ENCODE results near the gene DIAPH3.

Gene DIAPH3

DNA sequence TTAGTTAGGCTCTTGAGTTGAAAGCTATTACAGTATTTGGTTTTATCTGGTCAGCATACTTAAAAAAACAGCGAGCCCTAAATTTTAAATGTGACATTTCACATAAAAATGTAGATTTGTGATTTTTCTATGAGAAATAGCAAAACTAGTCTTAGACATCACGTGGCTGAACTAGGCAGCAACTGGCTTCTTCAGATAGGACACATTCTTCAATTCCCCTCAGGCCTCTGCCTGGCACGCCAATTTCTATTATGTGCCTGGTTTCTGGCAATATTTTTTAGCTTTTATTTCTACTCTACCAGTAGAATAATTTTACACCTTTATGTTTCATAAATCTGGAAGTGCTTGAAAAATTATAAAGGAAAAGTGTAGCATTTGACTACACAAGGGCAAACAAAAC, 433.7 kb downstream of the DIAPH3 start:
- Histone ChIP-seq H3K27ac (ENCODE audit: low read depth, low read length) (no peak overlapping the region), H3K4me3 (ENCODE audit: low read length) (no peak overlapping the region), H3K27me3 (ENCODE audit: control insufficient read depth, insufficient read depth, low read length) (no peaks in the 10 kb centered on the region), H3K4me1 (ENCODE audit: control insufficient read depth, insufficient read depth, low read length) (no peaks in the 10 kb centered on the region), H3K36me3 (ENCODE audit: control insufficient read depth, insufficient read depth, low read length) (no peaks in the 10 kb centered on the region), H3K9ac (ENCODE audit: low read length) (no peak overlapping the region)

DNA sequence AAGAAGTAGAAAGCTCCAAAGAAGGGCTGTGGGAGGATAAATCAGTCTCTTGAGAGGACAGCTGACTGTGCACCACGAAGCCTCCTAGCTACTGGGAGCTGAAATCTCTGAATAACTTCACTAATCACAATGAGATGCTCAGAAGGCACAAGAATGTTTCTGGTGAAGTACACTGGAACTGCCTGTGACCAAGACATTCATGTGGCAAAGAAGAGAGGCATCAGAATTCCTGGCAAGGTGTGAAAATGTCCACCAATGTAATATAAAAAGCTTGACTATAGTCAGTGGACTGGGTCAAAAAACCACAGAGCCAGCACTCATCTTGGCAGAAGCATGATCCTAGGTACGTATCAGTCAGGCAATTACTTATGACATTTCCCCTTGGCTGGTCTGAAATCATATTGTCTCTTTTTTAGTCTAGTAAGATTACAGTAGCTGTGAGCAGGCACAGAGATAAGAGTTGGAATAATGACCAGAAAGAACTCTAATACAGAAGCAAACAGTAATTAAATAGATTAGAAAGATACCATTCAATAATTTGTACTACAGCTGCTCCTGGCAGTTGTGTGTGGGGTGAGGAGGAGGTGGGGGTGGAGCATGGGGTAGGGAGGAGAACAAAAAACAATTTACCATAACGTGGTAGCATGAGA, 434.7 kb downstream of the DIAPH3 start:
- Histone ChIP-seq H3K27me3 (ENCODE audit: control insufficient read depth, insufficient read depth, low read length) (no peaks in the 10 kb centered on the region), H3K9ac (ENCODE audit: low read length) (no peak overlapping the region), H3K4me3 (ENCODE audit: low read length) (no peak overlapping the region), H3K4me1 (ENCODE audit: control insufficient read depth, insufficient read depth, low read length) (no peaks in the 10 kb centered on the region), H3K36me3 (ENCODE audit: control insufficient read depth, insufficient read depth, low read length) (no peaks in the 10 kb centered on the region), H3K27ac (ENCODE audit: low read depth, low read length) (no peak overlapping the region)

DNA sequence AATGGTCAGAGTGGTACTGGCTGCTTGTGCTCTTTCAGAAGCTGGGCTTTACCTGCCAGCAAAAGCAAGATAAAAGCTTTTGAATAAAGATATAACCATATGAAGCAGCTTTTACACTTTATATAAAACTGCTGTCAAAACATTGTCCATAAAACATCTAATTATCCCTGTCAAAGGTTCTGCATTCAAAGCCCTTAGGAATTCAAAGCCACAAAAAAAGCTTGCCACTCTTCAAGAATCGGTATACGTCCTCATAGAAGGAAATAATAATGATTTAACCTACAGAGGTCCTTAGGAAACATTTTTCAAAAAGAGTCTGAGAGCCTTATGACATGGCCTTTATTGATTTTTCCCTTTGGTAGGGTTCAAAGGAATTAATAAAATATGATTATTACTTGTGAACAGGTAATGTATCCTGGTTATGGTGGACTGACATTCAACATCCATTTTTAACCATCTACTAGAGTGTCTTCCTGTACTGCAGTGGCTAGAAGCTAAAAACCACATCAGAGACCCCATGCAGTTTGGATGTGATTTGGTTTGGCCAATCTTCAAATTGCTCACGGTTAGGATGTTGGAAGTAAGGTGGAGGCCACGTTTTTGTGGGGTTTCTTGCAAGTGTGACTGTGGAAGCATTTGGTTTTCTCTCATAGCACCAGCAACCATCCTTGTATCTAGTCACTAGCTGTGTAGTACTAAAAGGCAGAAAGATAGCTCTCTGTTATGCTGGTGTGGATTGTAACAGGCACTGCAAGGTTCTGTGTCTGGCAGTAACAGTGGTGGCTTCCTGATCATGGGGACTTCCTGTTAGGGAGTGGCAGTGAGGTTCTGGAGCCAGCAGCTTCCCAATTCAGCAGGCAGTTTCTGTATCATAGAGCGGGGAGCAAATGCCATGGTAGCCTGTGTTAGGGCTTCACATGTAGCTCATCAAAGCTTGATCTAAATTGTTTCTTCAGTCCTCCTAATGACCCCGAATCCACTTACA, 441.5 kb downstream of the DIAPH3 start:
- H3K36me3 ChIP-seq (ENCODE audit: control insufficient read depth, insufficient read depth, low read length): no peaks in the 10 kb centered on the region
- no peak overlapping the region for H3K27ac ChIP-seq (ENCODE audit: low read depth, low read length)
- H3K27me3 ChIP-seq (ENCODE audit: control insufficient read depth, insufficient read depth, low read length): no peaks in the 10 kb centered on the region
- no peak overlapping the region for H3K4me3 ChIP-seq (ENCODE audit: low read length)
- H3K4me1 ChIP-seq (ENCODE audit: control insufficient read depth, insufficient read depth, low read length): no peaks in the 10 kb centered on the region
- H3K9ac ChIP-seq (ENCODE audit: low read length): no peak overlapping the region

DNA sequence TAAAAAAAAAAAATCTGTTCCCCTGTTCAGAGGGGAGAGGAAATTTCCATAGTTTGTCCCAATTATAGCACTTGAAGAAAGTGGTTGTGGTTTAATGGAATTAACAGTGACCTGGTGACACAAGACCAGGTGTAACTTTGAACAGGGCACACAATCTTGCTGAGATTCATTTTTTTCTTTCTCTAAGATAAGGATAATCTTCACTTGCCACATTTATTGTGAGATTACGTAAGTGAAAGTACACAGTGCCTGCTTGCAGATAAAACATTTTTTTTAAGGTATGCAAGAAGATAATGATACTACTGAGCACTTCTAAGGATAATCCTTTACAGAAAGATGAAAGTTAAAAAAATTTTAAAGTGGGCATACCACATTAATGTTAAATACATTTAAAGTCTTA, 448.1 kb downstream of the DIAPH3 start:
- Histone ChIP-seq H3K27ac (ENCODE audit: low read depth, low read length) (no peak overlapping the region), H3K27me3 (ENCODE audit: control insufficient read depth, insufficient read depth, low read length) (no peaks in the 10 kb centered on the region), H3K36me3 (ENCODE audit: control insufficient read depth, insufficient read depth, low read length) (no peaks in the 10 kb centered on the region), H3K9ac (ENCODE audit: low read length) (no peak overlapping the region), H3K4me3 (ENCODE audit: low read length) (no peak overlapping the region), H3K4me1 (ENCODE audit: control insufficient read depth, insufficient read depth, low read length) (peaks cover 2% of the 10 kb centered on the region)

DNA sequence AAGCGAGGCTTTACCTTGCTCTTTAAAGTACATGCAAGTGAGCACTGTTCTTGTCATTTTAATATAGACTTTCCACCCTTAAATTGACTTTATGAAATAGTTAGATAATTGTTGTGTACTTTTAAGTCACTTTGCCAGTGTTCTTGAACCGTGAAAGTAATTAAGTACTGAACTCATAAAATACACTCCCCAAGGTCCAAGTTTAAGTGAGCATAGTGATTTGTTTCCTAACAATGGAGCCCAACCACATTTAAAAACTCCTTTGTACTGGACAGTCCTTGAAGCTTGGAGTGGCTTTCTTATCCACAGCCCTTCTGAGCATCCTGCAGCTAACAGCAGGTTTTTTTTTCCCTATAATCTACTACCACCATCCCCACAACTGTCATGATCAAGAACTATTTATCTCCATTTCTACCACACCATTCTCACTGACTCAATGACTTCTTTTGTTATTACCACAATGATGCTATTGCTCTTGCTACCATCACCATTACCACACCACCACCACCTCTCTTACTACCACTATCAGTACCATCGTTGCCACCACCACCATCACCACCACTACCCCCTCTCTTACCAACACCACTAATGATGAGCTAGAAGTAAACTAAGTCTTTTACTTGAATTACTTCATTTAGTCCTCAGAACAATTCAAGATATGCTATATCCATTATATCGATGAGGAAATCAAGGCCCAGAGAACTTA, 452.6 kb downstream of the DIAPH3 start:
- peaks cover 2% of the 10 kb centered on the region for H3K4me1 ChIP-seq (ENCODE audit: control insufficient read depth, insufficient read depth, low read length)
- H3K27me3 ChIP-seq (ENCODE audit: control insufficient read depth, insufficient read depth, low read length): no peaks in the 10 kb centered on the region
- no peak overlapping the region for H3K4me3 ChIP-seq (ENCODE audit: low read length)
- H3K36me3 ChIP-seq (ENCODE audit: control insufficient read depth, insufficient read depth, low read length): no peaks in the 10 kb centered on the region
- H3K9ac ChIP-seq (ENCODE audit: low read length): no peak overlapping the region
- peak overlapping the region; percentile 27 for H3K27ac ChIP-seq (ENCODE audit: low read depth, low read length)

DNA sequence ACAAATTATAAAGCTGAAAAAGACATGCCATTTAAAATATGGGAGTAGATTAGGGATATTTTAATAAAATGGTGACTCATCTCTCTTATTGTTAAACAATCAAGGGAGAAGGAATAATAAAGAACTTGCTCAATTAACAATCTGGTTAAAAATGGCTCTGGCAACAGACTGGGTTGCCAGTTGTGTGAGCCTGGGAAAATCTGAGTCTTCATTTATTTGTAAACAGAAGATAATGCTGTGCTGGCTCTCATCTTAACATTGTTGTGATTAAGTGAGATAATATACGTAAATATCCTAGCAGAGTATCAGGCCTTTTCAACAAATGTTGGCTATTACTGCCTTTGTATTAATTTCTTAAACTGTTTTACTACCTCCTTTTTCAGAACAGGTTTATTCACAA, 453.3 kb downstream of the DIAPH3 start:
- H3K4me3 ChIP-seq (ENCODE audit: low read length): no peak overlapping the region
- H3K27ac ChIP-seq (ENCODE audit: low read depth, low read length): no peak overlapping the region
- peaks cover 2% of the 10 kb centered on the region for H3K4me1 ChIP-seq (ENCODE audit: control insufficient read depth, insufficient read depth, low read length)
- no peaks in the 10 kb centered on the region for H3K36me3 ChIP-seq (ENCODE audit: control insufficient read depth, insufficient read depth, low read length)
- no peaks in the 10 kb centered on the region for H3K27me3 ChIP-seq (ENCODE audit: control insufficient read depth, insufficient read depth, low read length)
- no peak overlapping the region for H3K9ac ChIP-seq (ENCODE audit: low read length)

DNA sequence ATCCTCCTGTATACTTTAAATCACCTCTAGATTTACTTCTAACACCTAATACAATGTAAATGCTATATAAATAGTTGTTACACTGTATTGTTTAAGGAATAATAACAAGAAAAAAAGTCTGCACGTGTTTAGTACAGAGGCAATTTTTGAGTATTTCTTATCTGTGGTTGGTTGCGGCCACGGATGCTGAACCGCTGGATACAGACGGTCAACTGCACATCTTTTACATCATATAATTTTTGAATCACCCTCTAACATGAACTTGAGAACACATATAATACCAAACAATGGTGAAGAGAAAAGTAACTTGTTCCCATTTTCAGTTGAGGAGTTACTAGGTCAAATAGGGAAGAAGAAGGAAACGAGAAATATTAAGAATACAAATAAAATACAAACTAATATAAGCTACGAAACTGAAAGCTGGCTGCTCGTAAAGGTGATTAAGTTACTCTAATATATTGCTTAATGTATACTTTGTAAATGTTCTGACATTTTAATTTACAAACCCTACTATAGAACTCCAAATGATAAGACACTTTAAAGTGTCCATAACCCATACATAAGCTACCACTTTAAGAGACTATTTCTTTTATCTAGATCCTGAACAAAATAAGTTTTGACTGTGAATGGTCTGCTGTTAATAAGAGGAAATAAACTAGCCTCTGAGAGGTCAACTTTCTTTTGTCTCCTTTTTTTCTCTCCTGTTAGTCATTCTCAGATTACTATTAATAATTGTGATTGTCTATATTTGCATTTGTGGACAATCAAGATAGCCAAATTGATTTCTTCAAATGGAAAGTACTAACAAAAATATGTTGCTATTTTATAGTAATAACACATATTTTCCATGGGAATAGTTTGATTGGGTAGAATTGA, 457.4 kb downstream of the DIAPH3 start:
- Histone ChIP-seq H3K27me3 (ENCODE audit: control insufficient read depth, insufficient read depth, low read length) (no peaks in the 10 kb centered on the region), H3K36me3 (ENCODE audit: control insufficient read depth, insufficient read depth, low read length) (no peaks in the 10 kb centered on the region), H3K4me1 (ENCODE audit: control insufficient read depth, insufficient read depth, low read length) (peaks cover 2% of the 10 kb centered on the region), H3K27ac (ENCODE audit: low read depth, low read length) (no peak overlapping the region), H3K9ac (ENCODE audit: low read length) (no peak overlapping the region), H3K4me3 (ENCODE audit: low read length) (no peak overlapping the region)

DNA sequence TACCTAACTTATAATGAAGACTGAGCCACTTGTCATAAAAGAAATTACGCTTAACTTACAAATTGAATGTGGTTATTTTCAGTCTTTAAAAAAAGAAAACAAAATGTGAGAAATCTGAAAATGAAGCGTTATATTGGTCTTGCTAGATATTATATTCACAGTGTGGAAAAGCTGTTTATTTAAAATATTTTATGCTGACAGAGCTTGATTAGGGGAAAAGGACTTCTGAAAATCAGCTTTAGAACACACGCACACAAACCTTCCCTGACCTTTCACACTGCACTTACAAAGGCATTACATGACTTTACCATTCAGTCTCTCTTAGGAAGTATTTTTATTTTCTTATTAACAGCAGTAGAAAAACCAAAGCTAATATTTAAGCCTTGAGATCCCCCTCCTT, 461.5 kb downstream of the DIAPH3 start:
- Histone ChIP-seq H3K4me1 (ENCODE audit: control insufficient read depth, insufficient read depth, low read length) (no peaks in the 10 kb centered on the region), H3K27me3 (ENCODE audit: control insufficient read depth, insufficient read depth, low read length) (no peaks in the 10 kb centered on the region), H3K4me3 (ENCODE audit: low read length) (no peak overlapping the region), H3K27ac (ENCODE audit: low read depth, low read length) (no peak overlapping the region), H3K9ac (ENCODE audit: low read length) (no peak overlapping the region), H3K36me3 (ENCODE audit: control insufficient read depth, insufficient read depth, low read length) (no peaks in the 10 kb centered on the region)

DNA sequence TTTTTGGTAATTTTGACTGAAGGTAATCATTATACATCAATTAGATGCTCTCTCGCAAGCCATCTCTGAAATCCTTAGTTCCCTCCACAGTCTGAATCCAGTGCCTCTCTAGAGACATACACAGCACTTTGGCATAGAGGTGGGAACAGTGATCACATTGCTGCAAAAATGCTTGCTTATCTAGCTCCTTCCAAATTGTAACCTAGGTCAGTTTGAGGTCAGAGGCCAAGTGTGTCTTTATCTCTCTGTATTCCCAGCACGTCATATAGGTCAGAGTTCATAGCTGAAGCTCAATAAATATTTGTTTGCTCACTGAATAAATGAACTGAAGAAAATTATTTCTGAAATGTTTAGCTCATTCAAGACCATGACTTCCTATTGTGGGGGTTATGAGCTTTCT, 462.5 kb downstream of the DIAPH3 start:
- Histone ChIP-seq H3K27me3 (ENCODE audit: control insufficient read depth, insufficient read depth, low read length) (no peaks in the 10 kb centered on the region), H3K36me3 (ENCODE audit: control insufficient read depth, insufficient read depth, low read length) (no peaks in the 10 kb centered on the region), H3K27ac (ENCODE audit: low read depth, low read length) (no peak overlapping the region), H3K9ac (ENCODE audit: low read length) (no peak overlapping the region), H3K4me1 (ENCODE audit: control insufficient read depth, insufficient read depth, low read length) (no peaks in the 10 kb centered on the region), H3K4me3 (ENCODE audit: low read length) (no peak overlapping the region)

DNA sequence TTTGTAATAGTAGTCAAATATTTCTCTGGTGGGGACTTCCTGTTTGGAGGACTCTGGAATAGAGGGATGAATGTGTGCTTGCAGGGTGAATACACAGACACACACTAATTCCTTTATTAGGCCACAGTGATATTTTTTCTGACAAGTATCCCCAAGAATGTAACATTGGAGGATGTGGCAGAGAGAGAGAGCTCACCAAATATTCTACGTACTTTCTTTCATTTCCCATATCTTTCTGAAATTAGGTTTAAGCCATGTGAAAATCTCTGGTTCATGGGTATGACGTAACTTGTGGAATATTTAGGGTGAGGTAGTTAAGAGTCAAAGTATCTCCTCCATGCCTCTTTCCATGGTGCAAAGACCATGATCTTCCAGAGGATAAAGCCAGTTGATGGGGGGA, 463.4 kb downstream of the DIAPH3 start:
- Histone ChIP-seq H3K9ac (ENCODE audit: low read length) (no peak overlapping the region), H3K27ac (ENCODE audit: low read depth, low read length) (no peak overlapping the region), H3K4me3 (ENCODE audit: low read length) (no peak overlapping the region), H3K4me1 (ENCODE audit: control insufficient read depth, insufficient read depth, low read length) (no peaks in the 10 kb centered on the region), H3K36me3 (ENCODE audit: control insufficient read depth, insufficient read depth, low read length) (no peaks in the 10 kb centered on the region), H3K27me3 (ENCODE audit: control insufficient read depth, insufficient read depth, low read length) (no peaks in the 10 kb centered on the region)

DNA sequence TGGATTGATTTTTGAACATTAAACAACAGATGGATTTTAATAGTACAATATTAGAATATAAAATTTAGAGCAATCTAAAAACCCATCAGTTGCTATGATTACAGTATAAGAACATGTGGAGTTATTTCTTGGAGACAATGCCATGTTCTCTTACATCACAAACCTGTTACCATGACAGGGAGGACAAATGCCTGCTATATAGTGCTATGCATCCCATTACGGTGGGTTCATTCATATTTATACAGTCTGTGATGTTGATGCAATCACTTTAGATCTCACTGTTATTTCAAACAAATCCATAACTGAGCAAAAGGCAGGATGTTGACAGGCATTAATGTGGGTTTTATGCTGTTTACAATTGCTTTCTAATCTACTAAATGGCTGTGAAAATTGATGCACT, 467.5 kb downstream of the DIAPH3 start:
- Histone ChIP-seq H3K4me1 (ENCODE audit: control insufficient read depth, insufficient read depth, low read length) (peaks cover 3% of the 10 kb centered on the region), H3K4me3 (ENCODE audit: low read length) (no peak overlapping the region), H3K27ac (ENCODE audit: low read depth, low read length) (no peak overlapping the region), H3K9ac (ENCODE audit: low read length) (no peak overlapping the region), H3K36me3 (ENCODE audit: control insufficient read depth, insufficient read depth, low read length) (no peaks in the 10 kb centered on the region), H3K27me3 (ENCODE audit: control insufficient read depth, insufficient read depth, low read length) (no peaks in the 10 kb centered on the region)

Data from rectal smooth muscle tissue (tissue), 1 donor.